ENCODE results near the gene CXorf65. TPM values are rescaled to one million over a fixed set of nuclear protein-coding genes. Genes with fewer than 3 reads are reported as not detected.

CXorf65 gene
- total RNA-seq: not detected in 2 replicates

DNA sequence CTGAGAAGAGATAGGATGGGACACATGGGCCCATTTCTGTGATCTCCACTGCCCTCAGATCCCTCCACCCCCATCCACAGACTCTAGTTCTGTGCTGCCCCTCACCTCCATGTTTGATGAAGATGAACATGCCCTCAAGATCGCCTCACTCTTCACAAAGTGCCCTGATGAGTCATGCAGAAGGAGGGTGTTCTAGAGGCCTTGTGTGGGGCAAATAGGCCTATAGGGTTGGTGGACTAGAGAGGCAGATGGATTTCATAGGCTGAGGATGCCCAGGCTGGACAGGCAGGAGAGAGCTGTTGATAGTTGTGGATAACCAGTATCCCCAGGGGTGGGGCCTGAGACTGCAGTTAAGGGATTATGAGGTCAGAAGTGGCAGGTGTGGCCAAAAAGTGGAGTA, at the start of gene CXorf65:
CXorf65 (minus strand) TSS at position 314 of the 400 bp plus-strand sequence; CDS start at position 130, 184 bp downstream.

GRCh38 chrX:71144651-71145050, 38.1 kb upstream of the CXorf65 start, which contains the start of gene NLGN3:
NLGN3 (plus strand) TSS chrX:71144841; CDS start chrX:71147750, 2,909 bp downstream.

DNA sequence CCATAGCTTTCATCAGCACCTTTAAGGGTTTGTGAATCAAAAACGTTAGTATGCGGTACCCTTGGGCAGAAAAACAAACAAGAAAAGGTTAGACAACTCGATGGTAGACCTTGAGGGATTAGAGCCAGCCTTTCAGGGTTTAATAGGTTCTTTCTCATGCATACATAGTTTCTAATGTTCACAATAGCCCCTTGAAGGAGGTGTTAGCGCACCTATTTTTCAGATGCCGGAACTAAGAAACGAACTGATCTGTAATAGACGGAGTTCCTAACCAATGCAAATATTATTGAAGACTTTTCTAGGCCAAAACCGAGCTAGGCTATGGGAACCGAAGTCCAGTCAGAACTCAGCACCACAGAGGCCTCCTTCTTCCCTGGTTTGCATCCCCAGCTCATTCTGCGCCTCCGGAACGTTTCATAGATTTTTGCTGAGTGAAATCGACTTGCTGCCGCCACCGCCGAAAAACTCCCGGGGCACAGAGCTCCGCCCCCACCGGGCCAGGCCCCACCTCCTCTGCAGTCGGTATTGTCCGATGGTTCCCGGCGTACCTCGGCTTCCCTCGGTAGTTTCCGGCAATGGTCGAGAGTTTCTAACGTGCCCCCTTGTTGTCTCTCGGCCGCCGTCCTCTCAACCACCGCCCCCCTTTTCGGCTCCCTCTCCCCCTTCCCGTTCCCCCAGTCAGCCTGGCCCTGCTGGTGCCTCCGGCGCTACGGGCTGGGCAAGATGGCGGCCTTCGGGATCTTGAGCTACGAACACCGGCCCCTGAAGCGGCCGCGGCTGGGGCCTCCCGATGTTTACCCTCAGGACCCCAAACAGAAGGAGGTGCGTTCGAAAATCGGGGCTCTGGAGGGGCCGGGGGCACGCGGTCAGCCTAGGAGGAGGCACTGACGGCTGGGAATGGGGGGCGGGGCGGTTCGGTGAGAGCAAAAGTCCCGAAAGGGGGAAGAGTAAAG, 11.8 kb upstream of the CXorf65 start, which contains the start of gene MED12:
MED12 (plus strand) TSS at position 565 of the 953 bp plus-strand sequence; CDS start at position 724, 159 bp downstream.

GRCh38 chrX:71111141-71111843, 4.8 kb upstream of the CXorf65 start, which contains the start of gene IL2RG:
IL2RG (minus strand) TSS chrX:71111577; CDS start chrX:71111539, 38 bp downstream.

DNA sequence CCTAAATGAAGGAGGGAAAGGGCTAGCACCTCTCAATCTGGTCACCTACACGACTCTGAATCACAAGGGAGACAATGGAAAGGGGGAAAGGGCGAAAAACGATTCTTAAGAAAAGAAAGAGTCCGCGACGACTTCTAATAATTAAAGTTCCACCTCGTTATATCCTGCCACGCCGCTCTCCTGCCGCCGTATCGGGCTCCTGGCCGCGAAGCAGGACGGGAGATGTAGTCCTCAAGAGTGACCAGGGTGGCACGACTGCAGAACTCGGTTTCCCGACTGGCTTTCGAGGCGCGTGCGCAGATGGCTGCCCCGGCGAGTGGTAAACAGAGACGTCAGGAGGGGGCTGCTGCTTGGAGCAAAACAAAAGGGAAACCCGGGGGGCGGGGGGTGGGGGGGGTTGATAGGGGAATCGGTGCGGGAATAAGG, 11.0 kb downstream of the CXorf65 start, which contains the start of gene FOXO4:
FOXO4 (plus strand) TSS at position 297 of the 426 bp plus-strand sequence. CDS start 678 bp downstream, outside the sequence.

GRCh38 chrX:71068044-71068918, 38.3 kb downstream of the CXorf65 start, which contains the start of gene SNX12:
SNX12 (minus strand) TSS chrX:71068334; CDS start chrX:71068306, 28 bp downstream.

Other genes starting within 250 kb of the CXorf65 start
- gene TEX11, start 198.0 kb downstream of the CXorf65 start, total RNA-seq: not detected in 2 replicates
- not detected in 2 replicates for gene SLC7A3, start 175.6 kb downstream of the CXorf65 start, total RNA-seq
- gene SNX12, start 38.4 kb downstream of the CXorf65 start, total RNA-seq: 72.8 and 106 TPM in 2 replicates
- 10.7 and 14.4 TPM in 2 replicates for gene FOXO4, start 10.9 kb downstream of the CXorf65 start, total RNA-seq
- 0.34 TPM in 1 of 2 replicates, not detected in the other for gene IL2RG, start 4.8 kb upstream of the CXorf65 start, total RNA-seq
- gene MED12, start 11.9 kb upstream of the CXorf65 start, total RNA-seq: 26.5 and 37.1 TPM in 2 replicates
- gene NLGN3, start 38.1 kb upstream of the CXorf65 start, total RNA-seq: under 0.01 and 0.09 TPM in 2 replicates
- gene GJB1, start 116.5 kb upstream of the CXorf65 start, total RNA-seq: not detected in 2 replicates
- gene ZMYM3, start 147.4 kb upstream of the CXorf65 start, total RNA-seq: 8.3 and 11.6 TPM in 2 replicates
- gene NONO, start 176.9 kb upstream of the CXorf65 start, total RNA-seq: 340 and 450 TPM in 2 replicates
- 0.33 and 0.77 TPM in 2 replicates for gene ITGB1BP2, start 195.0 kb upstream of the CXorf65 start, total RNA-seq

All from dermis lymphatic vessel endothelial cell (primary cell).